ENCODE data around the gene PHLDA1.
"Not testable (repeated sequence)": the region's sequence is repeated elsewhere in the genome, so short reads cannot be mapped to it uniquely, and the experiment has no call there.

The PHLDA1 gene

DNA sequence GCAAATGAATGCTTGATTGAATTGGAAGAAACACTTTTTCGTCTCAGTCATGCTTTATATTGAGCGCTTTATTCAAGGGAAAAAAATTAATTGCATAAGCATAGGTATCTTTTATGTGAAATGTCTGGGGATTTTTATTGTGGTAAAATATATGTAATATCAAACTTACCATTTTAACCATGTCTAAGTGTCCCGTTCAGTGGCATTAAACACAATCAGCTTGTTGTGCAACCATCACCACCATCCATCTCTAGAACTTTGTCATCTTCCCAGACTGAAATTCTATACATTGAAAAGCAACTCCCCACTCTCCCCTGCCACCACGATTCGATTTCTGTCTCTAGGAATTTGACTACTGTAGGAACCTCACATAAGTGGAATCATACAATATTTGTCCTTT is 39.8 kb downstream of the PHLDA1 start:
- Histone ChIP-seq H2BK15ac (ENCODE audit: low read depth, poor library complexity, severe bottlenecking) (no peak overlapping the region), H2BK5ac (ENCODE audit: low read depth, low read length, poor library complexity, severe bottlenecking) (no peak overlapping the region), H3K27me3 (ENCODE audit: control insufficient read depth in 1 of 2, insufficient read depth in 1 of 2, low read length in 2 of 2) (no peaks in the 10 kb centered on the region), H2AFZ (ENCODE audit: low read depth, low read length) (no peak overlapping the region), H4K91ac (ENCODE audit: low read length) (no peak overlapping the region), H3K4me2 (ENCODE audit: low read length, poor library complexity, severe bottlenecking) (no peak overlapping the region), H3K27ac (ENCODE audit: low read length, poor library complexity, severe bottlenecking) (no peak overlapping the region), H3K36me3 (ENCODE audit: control insufficient read depth in 1 of 2, insufficient read depth in 2 of 2, low read depth in 1 of 2, low read length in 2 of 2) (no peaks in the 10 kb centered on the region), H2AK5ac (ENCODE audit: low read length, severe bottlenecking) (no peak overlapping the region), H3K4me1 (ENCODE audit: control insufficient read depth, insufficient read depth, low read depth, low read length) (no peaks in the 10 kb centered on the region), H4K8ac (ENCODE audit: low read length) (no peak overlapping the region), H3K79me1 (replicated peaks; ENCODE audit: low read length, poor library complexity, severe bottlenecking) (no peaks in the 10 kb centered on the region), H3K14ac (ENCODE audit: low read length in 2 of 2) (no peak overlapping the region), H3K4ac (ENCODE audit: low read depth in 1 of 2, low read length in 2 of 2) (no peak overlapping the region), H3K9ac (ENCODE audit: low read length) (no peak overlapping the region), H3K4me3 (ENCODE audit: insufficient read depth in 1 of 2, low read depth in 1 of 2, low read length in 2 of 2) (no peak overlapping the region), H3K23ac (ENCODE audit: low read length in 2 of 2) (no peak overlapping the region), H3K9me3 (ENCODE audit: control insufficient read depth, low read length) (no peaks in the 10 kb centered on the region), H2BK12ac (ENCODE audit: low read length in 2 of 2) (no peak overlapping the region), H3K18ac (ENCODE audit: low read depth in 1 of 2, low read length in 2 of 2) (no peak overlapping the region), H2BK120ac (ENCODE audit: low read depth, low read length) (no peak overlapping the region)
- no peak for DNase-seq
- 76% methylated on average over 3 of the region's 5 CpGs for WGBS

GRCh38 chr12:75990189-75990912 is 41.2 kb downstream of the PHLDA1 start:
- H3K27me3 ChIP-seq (ENCODE audit: control insufficient read depth in 1 of 2, insufficient read depth in 1 of 2, low read length in 2 of 2), result no peaks in the 10 kb centered on the region
- no peak overlapping the region for H2BK12ac ChIP-seq (ENCODE audit: low read length in 2 of 2)
- H3K4me1 ChIP-seq (ENCODE audit: control insufficient read depth, insufficient read depth, low read depth, low read length), result no peaks in the 10 kb centered on the region
- no peak for DNase-seq
- H3K36me3 ChIP-seq (ENCODE audit: control insufficient read depth in 1 of 2, insufficient read depth in 2 of 2, low read depth in 1 of 2, low read length in 2 of 2), result no peaks in the 10 kb centered on the region
- H3K9ac ChIP-seq (ENCODE audit: low read length), result no peak overlapping the region
- H3K4ac ChIP-seq (ENCODE audit: low read depth in 1 of 2, low read length in 2 of 2), result no peak overlapping the region
- no peak overlapping the region for H2AK5ac ChIP-seq (ENCODE audit: low read length, severe bottlenecking)
- no peak overlapping the region for H3K27ac ChIP-seq (ENCODE audit: low read length, poor library complexity, severe bottlenecking)
- no peak overlapping the region for H4K91ac ChIP-seq (ENCODE audit: low read length)
- H3K9me3 ChIP-seq (ENCODE audit: control insufficient read depth, low read length), result no peaks in the 10 kb centered on the region
- no peak overlapping the region for H3K14ac ChIP-seq (ENCODE audit: low read length in 2 of 2)
- no peak overlapping the region for H2BK15ac ChIP-seq (ENCODE audit: low read depth, poor library complexity, severe bottlenecking)
- H4K8ac ChIP-seq (ENCODE audit: low read length), result no peak overlapping the region
- no peak overlapping the region for H2BK5ac ChIP-seq (ENCODE audit: low read depth, low read length, poor library complexity, severe bottlenecking)
- 98% methylated on average over 2 of the region's 4 CpGs for WGBS
- no peak overlapping the region for H2BK120ac ChIP-seq (ENCODE audit: low read depth, low read length)
- no peak overlapping the region for H3K4me3 ChIP-seq (ENCODE audit: insufficient read depth in 1 of 2, low read depth in 1 of 2, low read length in 2 of 2)
- H3K4me2 ChIP-seq (ENCODE audit: low read length, poor library complexity, severe bottlenecking), result no peak overlapping the region
- no peak overlapping the region for H2AFZ ChIP-seq (ENCODE audit: low read depth, low read length)
- no peak overlapping the region for H3K23ac ChIP-seq (ENCODE audit: low read length in 2 of 2)
- no peak overlapping the region for H3K18ac ChIP-seq (ENCODE audit: low read depth in 1 of 2, low read length in 2 of 2)
- H3K79me1 ChIP-seq (replicated peaks; ENCODE audit: low read length, poor library complexity, severe bottlenecking), result no peaks in the 10 kb centered on the region

DNA sequence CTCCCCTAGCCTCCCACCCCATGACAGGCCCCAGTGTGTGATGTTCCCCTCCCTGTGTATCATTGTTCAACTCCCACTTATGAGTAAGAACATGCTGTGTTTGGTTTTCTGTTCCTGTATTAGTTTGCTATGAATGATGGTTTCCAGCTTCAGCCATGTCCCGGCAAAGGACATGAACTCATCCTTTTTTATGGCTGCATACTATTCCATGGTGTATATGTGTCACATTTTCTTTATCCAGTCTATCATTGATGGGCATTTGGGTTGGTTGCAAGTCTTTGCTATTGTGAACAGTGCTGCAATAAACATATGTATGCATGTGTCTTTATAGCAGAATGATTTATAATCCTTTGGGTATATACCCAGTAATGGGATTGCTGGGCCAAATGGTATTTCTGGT is 43.9 kb downstream of the PHLDA1 start:
- H3K4ac ChIP-seq (ENCODE audit: low read depth in 1 of 2, low read length in 2 of 2); H3K14ac ChIP-seq (ENCODE audit: low read length in 2 of 2); H4K91ac ChIP-seq (ENCODE audit: low read length); H3K9me3 ChIP-seq (ENCODE audit: control insufficient read depth, low read length); H2BK15ac ChIP-seq (ENCODE audit: low read depth, poor library complexity, severe bottlenecking); H2AFZ ChIP-seq (ENCODE audit: low read depth, low read length); H2BK5ac ChIP-seq (ENCODE audit: low read depth, low read length, poor library complexity, severe bottlenecking); H4K8ac ChIP-seq (ENCODE audit: low read length); H3K23ac ChIP-seq (ENCODE audit: low read length in 2 of 2); DNase-seq; H3K4me1 ChIP-seq (ENCODE audit: control insufficient read depth, insufficient read depth, low read depth, low read length); H3K9ac ChIP-seq (ENCODE audit: low read length); H3K27ac ChIP-seq (ENCODE audit: low read length, poor library complexity, severe bottlenecking); H3K18ac ChIP-seq (ENCODE audit: low read depth in 1 of 2, low read length in 2 of 2); H3K79me1 ChIP-seq (replicated peaks; ENCODE audit: low read length, poor library complexity, severe bottlenecking); H2AK5ac ChIP-seq (ENCODE audit: low read length, severe bottlenecking); H3K36me3 ChIP-seq (ENCODE audit: control insufficient read depth in 1 of 2, insufficient read depth in 2 of 2, low read depth in 1 of 2, low read length in 2 of 2); H3K4me3 ChIP-seq (ENCODE audit: insufficient read depth in 1 of 2, low read depth in 1 of 2, low read length in 2 of 2); H3K27me3 ChIP-seq (ENCODE audit: control insufficient read depth in 1 of 2, insufficient read depth in 1 of 2, low read length in 2 of 2); H3K4me2 ChIP-seq (ENCODE audit: low read length, poor library complexity, severe bottlenecking); H2BK12ac ChIP-seq (ENCODE audit: low read length in 2 of 2); H2BK120ac ChIP-seq (ENCODE audit: low read depth, low read length): not testable (repeated sequence)
- no CpG with 5 or more reads among the region's 1 CpG for WGBS

- no peak overlapping the region for H3K4me2 ChIP-seq (ENCODE audit: low read length, poor library complexity, severe bottlenecking)
- no peak overlapping the region for H3K4me3 ChIP-seq (ENCODE audit: insufficient read depth in 1 of 2, low read depth in 1 of 2, low read length in 2 of 2)
- peaks cover 2% of the 10 kb centered on the region for H3K4me1 ChIP-seq (ENCODE audit: control insufficient read depth, insufficient read depth, low read depth, low read length)
- H3K27me3 ChIP-seq (ENCODE audit: control insufficient read depth in 1 of 2, insufficient read depth in 1 of 2, low read length in 2 of 2), result no peaks in the 10 kb centered on the region
- no peak overlapping the region for H3K4ac ChIP-seq (ENCODE audit: low read depth in 1 of 2, low read length in 2 of 2)
- no peak overlapping the region for H2BK5ac ChIP-seq (ENCODE audit: low read depth, low read length, poor library complexity, severe bottlenecking)
- no peak overlapping the region for H2AK5ac ChIP-seq (ENCODE audit: low read length, severe bottlenecking)
- H3K9me3 ChIP-seq (ENCODE audit: control insufficient read depth, low read length), result no peaks in the 10 kb centered on the region
- no peak overlapping the region for H3K14ac ChIP-seq (ENCODE audit: low read length in 2 of 2)
- peak overlapping the region; percentile 18 for H3K27ac ChIP-seq (ENCODE audit: low read length, poor library complexity, severe bottlenecking)
- DNase-seq, result peak; percentile 32
- no peaks in the 10 kb centered on the region for H3K79me1 ChIP-seq (replicated peaks; ENCODE audit: low read length, poor library complexity, severe bottlenecking)
- peak overlapping the region in 1 of 2 experiments; percentile 34 for H3K18ac ChIP-seq (ENCODE audit: low read depth in 1 of 2, low read length in 2 of 2)
- 56% methylated on average over 8 of the region's 9 CpGs for WGBS
- H4K8ac ChIP-seq (ENCODE audit: low read length), result no peak overlapping the region
- H3K36me3 ChIP-seq (ENCODE audit: control insufficient read depth in 1 of 2, insufficient read depth in 2 of 2, low read depth in 1 of 2, low read length in 2 of 2), result no peaks in the 10 kb centered on the region
- H2BK120ac ChIP-seq (ENCODE audit: low read depth, low read length), result no peak overlapping the region
- no peak overlapping the region for H4K91ac ChIP-seq (ENCODE audit: low read length)
- no peak overlapping the region for H3K23ac ChIP-seq (ENCODE audit: low read length in 2 of 2)
- no peak overlapping the region for H2AFZ ChIP-seq (ENCODE audit: low read depth, low read length)
- H2BK15ac ChIP-seq (ENCODE audit: low read depth, poor library complexity, severe bottlenecking), result no peak overlapping the region
- peak overlapping the region; percentile 21 for H3K9ac ChIP-seq (ENCODE audit: low read length)
- peak overlapping the region in 1 of 2 experiments; percentile 42 for H2BK12ac ChIP-seq (ENCODE audit: low read length in 2 of 2)
Observed at GRCh38 chr12:75986001-75986746, 45.4 kb downstream of the PHLDA1 start.
